Skeletal muscle satellite cell (primary cell): ENCODE measurements around the gene MTUS2.

Experiments
- H3K27me3 ChIP-seq: 2 replicates; pipeline ENCODE4 v1.7.0; 2013; ENCODE audit warnings: low read length; ENCODE audit not compliant: control insufficient read depth, insufficient read depth
- H3K36me3 ChIP-seq: 2 replicates; pipeline ENCODE4 v1.7.0; 2013; ENCODE audit warnings: mild to moderate bottlenecking, control low read depth, low read length; ENCODE audit not compliant: insufficient read depth
- H3K4me1 ChIP-seq: 2 replicates; pipeline ENCODE4 v1.7.0; 2013; ENCODE audit warnings: low read length; ENCODE audit not compliant: control insufficient read depth, insufficient read depth
- H3K4me2 ChIP-seq: 2 replicates; pipeline ENCODE4 v1.7.0; 2013; ENCODE audit warnings: mild to moderate bottlenecking, low read length
- H3K4me3 ChIP-seq: 2 replicates; pipeline ENCODE4 v1.7.0; 2013; ENCODE audit warnings: low read length
- H3K9ac ChIP-seq: 2 replicates; pipeline ENCODE4 v1.7.0; 2013; ENCODE audit warnings: mild to moderate bottlenecking, low read depth, low read length, moderate library complexity
- H3K9me3 ChIP-seq: replicated peaks from 2 replicates; pipeline ENCODE4 v1.7.0; 2013; ENCODE audit warnings: mild to moderate bottlenecking, control low read depth, low read length

MTUS2 gene

DNA sequence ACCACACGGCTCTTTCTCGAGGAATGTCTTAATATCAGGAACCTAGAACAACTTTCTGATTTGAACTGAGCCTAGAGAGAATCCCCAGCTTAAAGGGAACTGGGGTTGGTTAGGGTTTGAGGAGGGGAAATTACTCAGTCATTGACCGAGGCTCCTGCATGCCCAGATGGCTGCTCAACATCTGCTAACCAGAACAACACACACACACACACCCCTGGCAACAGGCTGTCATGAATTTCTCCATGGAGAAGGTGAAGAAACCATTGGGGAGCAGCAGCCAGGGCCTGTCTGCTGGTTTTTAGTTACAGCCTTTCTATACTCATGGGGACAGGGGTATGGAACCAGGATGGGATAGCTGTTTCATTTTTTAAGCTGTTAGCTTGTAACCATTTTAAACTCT lies 5.2 kb downstream of the MTUS2 start:
- H3K27me3 ChIP-seq: peaks cover 48% of the 10 kb centered on the region
- H3K4me3 ChIP-seq: no peak overlapping the region
- H3K9ac ChIP-seq: no peak overlapping the region
- no peak overlapping the region for H3K4me2 ChIP-seq
- H3K36me3 ChIP-seq: no peaks in the 10 kb centered on the region
- no peaks in the 10 kb centered on the region for H3K9me3 ChIP-seq
- peaks cover 3% of the 10 kb centered on the region for H3K4me1 ChIP-seq

DNA sequence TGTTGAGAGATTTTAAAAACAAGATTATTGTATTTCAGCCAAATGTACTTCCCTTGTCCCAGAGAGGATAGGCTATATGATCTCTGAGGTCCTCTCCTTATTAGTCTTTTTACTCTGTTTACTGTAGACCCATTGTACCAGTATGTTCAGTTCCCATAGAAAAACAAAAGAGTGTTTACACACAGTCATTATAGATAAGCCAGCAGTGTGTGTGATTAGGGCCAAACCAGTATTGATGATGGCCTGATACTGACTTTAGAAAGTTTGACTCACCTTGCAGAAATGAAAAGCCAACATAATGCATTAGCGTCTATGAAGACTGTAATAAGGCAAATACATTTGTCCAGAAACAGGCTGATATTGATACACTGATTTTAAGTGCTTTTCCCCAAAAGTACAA lies 6.2 kb downstream of the MTUS2 start:
- no peaks in the 10 kb centered on the region for H3K36me3 ChIP-seq
- no peaks in the 10 kb centered on the region for H3K4me1 ChIP-seq
- H3K27me3 ChIP-seq: peaks cover 38% of the 10 kb centered on the region
- H3K4me2 ChIP-seq: no peak overlapping the region
- H3K9ac ChIP-seq: no peak overlapping the region
- H3K4me3 ChIP-seq: no peak overlapping the region
- H3K9me3 ChIP-seq: no peaks in the 10 kb centered on the region

DNA sequence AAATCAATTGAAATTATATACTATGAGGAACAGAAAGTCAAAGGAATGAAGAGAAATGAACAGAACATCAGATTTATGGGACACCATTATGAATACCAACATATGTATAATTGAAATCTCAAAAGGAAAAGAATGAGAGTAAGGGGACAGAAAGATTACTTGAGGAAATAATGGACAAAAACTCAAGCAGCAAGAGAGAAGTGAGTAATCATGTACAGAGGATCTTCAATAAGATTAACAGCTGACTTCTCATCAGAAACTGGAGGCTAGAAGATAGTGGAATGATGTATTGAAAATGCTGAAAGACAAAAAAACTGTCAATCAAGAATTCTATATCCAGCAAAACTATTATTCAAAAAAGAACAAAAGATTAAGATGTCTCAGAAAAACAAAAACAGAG lies 10.4 kb downstream of the MTUS2 start:
- H3K9ac ChIP-seq: no peak overlapping the region
- H3K36me3 ChIP-seq: no peaks in the 10 kb centered on the region
- H3K4me2 ChIP-seq: no peak overlapping the region
- H3K9me3 ChIP-seq: no peaks in the 10 kb centered on the region
- H3K27me3 ChIP-seq: peaks cover 6% of the 10 kb centered on the region
- no peaks in the 10 kb centered on the region for H3K4me1 ChIP-seq
- H3K4me3 ChIP-seq: no peak overlapping the region

DNA sequence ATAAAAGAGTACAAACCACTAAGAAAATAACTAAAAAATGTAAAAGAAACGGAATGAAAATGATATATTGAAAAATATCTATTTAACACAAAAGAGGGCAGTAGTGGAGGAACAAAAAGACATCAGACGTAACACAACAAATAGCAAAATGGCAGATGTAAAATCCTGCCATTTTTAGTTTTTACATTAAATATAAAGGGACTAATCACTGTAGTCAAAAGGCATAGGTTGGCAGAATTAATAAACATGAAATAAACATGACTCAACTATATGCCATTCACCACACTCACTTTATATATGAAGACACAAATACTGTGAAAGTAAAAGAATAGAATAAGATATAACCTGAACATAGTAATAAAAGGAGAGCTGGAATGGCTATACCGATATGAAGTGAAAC lies 11.0 kb downstream of the MTUS2 start:
- H3K9me3 ChIP-seq: no peaks in the 10 kb centered on the region
- H3K4me1 ChIP-seq: no peaks in the 10 kb centered on the region
- H3K9ac ChIP-seq: no peak overlapping the region
- no peaks in the 10 kb centered on the region for H3K36me3 ChIP-seq
- peaks cover 6% of the 10 kb centered on the region for H3K27me3 ChIP-seq
- H3K4me2 ChIP-seq: no peak overlapping the region
- no peak overlapping the region for H3K4me3 ChIP-seq

DNA sequence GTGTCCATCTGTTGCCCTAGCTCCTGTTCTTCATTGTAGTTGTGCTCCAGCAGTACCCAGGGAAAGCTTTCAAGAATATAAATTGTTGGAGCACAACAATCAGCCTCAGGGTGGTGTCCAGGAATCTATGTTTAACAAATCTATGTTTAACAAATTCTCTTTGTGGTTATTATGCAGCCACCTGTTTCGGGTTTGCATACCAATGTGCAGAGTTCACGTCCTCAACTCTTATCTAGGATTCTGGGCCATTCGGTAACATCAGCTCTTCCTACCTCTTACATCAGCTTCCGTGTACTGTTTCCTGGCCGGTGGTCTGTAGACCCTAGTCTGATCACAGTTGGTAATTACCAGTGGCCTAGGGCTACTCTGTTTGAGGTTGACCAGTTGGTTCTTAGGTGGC lies 17.0 kb downstream of the MTUS2 start:
- H3K9me3 ChIP-seq: no peaks in the 10 kb centered on the region
- no peak overlapping the region for H3K4me3 ChIP-seq
- H3K27me3 ChIP-seq: peaks cover 5% of the 10 kb centered on the region
- no peak overlapping the region for H3K9ac ChIP-seq
- no peaks in the 10 kb centered on the region for H3K36me3 ChIP-seq
- no peak overlapping the region for H3K4me2 ChIP-seq
- H3K4me1 ChIP-seq: no peaks in the 10 kb centered on the region

DNA sequence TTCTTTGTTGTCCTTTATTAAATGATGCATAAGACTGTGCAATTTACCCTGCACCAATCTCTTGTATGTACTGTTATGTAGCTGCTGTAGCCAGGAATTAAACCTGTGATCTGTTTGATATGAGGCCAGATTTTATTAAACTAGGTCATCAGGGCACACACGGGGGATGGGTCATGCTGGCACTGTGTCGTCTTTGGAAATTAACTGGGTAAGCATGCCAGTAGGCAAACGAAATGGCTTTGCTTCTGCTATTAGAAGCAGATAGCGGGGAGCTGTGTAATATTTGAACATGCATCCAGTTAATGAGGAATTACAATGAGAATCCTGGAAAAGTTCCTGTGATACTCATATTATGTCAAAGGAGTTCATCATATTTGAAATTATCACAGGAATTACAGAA lies 23.5 kb downstream of the MTUS2 start:
- peaks cover 13% of the 10 kb centered on the region for H3K27me3 ChIP-seq
- no peaks in the 10 kb centered on the region for H3K9me3 ChIP-seq
- no peak overlapping the region for H3K4me2 ChIP-seq
- no peaks in the 10 kb centered on the region for H3K36me3 ChIP-seq
- no peak overlapping the region for H3K4me3 ChIP-seq
- no peaks in the 10 kb centered on the region for H3K4me1 ChIP-seq
- H3K9ac ChIP-seq: no peak overlapping the region

DNA sequence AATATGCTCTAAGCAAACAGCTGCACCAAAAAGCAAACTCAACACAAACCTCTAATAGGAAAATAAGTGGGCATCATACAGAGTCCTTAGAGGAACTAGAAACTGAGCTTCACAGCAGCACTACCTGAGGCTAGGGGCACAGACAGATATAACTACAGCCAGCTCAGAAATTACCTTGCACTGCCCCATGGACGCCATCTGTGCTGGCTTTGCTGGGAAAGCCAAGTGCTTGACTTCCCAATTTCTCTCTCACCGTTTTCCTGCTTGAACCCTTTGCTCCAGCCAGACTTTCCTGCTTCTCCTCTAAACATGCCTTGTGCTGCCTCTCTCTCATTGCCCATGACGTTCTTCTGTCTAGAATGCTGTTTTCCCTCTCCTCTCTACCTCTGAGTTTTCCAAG lies 29.3 kb downstream of the MTUS2 start:
- no peak overlapping the region for H3K9ac ChIP-seq
- no peak overlapping the region for H3K4me3 ChIP-seq
- no peaks in the 10 kb centered on the region for H3K36me3 ChIP-seq
- H3K4me2 ChIP-seq: no peak overlapping the region
- no peaks in the 10 kb centered on the region for H3K9me3 ChIP-seq
- H3K4me1 ChIP-seq: no peaks in the 10 kb centered on the region
- peaks cover 11% of the 10 kb centered on the region for H3K27me3 ChIP-seq

DNA sequence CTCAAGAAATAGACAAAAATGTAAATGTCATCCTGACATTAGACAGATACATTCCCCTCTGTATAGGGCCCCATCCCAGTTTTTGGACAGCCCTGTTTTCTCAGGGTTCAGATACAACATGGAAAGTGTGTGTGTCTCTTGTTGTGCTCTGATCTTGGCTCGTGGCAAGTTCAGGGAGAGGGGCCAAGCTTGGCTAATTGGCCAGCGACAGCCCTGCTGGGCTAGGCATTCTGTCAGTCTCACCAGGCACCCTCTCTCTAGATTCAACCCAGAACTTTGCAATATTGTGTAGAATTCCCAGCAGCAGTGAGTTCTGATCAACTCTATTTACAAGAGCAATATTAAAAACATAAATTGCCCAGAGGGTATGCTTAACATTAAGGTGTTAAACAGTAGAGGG lies 30.1 kb downstream of the MTUS2 start:
- H3K36me3 ChIP-seq: no peaks in the 10 kb centered on the region
- no peaks in the 10 kb centered on the region for H3K9me3 ChIP-seq
- peaks cover 11% of the 10 kb centered on the region for H3K27me3 ChIP-seq
- no peak overlapping the region for H3K9ac ChIP-seq
- H3K4me1 ChIP-seq: no peaks in the 10 kb centered on the region
- no peak overlapping the region for H3K4me3 ChIP-seq
- H3K4me2 ChIP-seq: no peak overlapping the region

DNA sequence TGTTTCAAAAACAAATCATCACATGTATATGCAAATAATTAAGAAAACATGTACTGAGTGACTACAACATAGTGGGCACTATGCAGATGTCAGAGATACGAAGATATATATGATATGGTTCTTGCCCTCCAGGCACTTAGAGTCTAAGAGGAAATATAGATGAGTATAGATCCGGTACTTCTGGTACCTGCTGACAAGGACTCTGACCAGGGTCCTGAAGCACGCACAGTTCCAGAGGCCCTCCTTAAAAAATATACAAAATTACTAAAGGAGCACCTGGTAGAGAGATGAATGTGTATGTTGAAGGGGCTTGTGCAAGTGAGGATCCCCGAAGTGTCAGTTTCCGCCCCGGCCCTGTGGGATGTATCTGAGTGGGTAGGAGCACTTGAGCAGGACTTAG lies 31.3 kb downstream of the MTUS2 start:
- Histone ChIP-seq H3K36me3 (no peaks in the 10 kb centered on the region), H3K27me3 (peaks cover 11% of the 10 kb centered on the region), H3K4me1 (no peaks in the 10 kb centered on the region), H3K9ac (no peak overlapping the region), H3K4me3 (no peak overlapping the region), H3K4me2 (no peak overlapping the region), H3K9me3 (no peaks in the 10 kb centered on the region)

DNA sequence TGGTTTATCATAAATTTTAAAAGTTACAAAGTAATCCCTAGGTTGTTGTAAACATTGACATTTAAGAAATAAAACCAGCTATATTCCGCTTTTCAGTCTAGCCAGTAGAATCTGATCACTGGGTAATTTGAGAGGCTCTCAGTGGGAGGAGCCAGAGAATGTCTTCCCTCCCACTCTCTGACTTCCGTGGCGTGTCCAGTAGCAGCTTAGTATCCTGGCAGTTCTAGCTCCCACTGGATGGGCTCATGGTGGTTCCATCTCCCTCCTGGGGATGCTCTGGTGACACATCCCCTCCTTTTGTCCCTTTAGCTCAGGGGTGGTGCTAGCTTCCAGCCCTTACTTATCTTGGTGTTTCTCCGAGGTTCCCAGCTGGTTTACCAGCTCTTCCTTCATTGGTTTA lies 34.5 kb downstream of the MTUS2 start:
- no peaks in the 10 kb centered on the region for H3K4me1 ChIP-seq
- H3K27me3 ChIP-seq: peaks cover 3% of the 10 kb centered on the region
- H3K4me2 ChIP-seq: no peak overlapping the region
- no peak overlapping the region for H3K4me3 ChIP-seq
- H3K9ac ChIP-seq: no peak overlapping the region
- H3K36me3 ChIP-seq: no peaks in the 10 kb centered on the region
- H3K9me3 ChIP-seq: no peaks in the 10 kb centered on the region

DNA sequence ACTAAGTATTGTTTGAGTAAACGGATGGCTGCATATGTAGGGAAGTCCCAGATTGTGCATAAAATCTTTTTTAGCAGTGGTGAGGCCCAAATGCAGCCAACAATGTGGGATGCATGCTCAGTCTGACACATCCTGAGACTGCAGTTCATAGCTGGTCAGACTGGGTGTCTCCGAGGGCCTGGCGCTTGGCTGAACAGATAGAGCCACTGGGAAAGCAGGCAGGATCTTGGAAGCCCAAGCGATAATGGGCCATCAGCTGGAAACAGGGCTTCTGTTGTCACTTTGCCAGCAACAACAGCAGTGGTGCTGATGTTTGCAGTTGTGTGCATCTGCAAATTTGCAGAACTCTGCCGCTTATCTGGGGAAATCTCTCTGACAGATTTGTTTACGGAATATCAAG lies 36.1 kb downstream of the MTUS2 start:
- no peaks in the 10 kb centered on the region for H3K36me3 ChIP-seq
- no peaks in the 10 kb centered on the region for H3K4me1 ChIP-seq
- no peak overlapping the region for H3K4me3 ChIP-seq

DNA sequence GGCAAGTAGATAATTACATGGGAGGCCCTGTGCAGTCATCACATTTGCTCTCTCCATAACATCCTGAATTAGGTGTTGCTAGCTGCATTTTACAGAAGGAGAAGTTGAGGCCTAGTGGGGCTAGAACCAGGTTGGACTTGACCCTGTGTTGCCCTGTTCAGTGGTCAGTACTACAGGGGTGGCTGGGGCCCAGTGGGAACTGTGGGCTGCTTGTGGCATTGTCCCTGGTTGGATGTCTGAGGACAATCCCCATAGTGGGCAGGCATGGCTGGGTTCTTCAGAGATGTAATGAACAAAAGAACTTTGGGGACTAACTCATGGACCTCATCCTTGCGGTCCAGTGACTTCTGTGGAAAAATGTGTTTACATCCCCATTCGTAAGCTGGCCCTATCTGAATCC lies 38.9 kb downstream of the MTUS2 start:
- no peaks in the 10 kb centered on the region for H3K36me3 ChIP-seq
- no peaks in the 10 kb centered on the region for H3K9me3 ChIP-seq
- H3K9ac ChIP-seq: no peak overlapping the region
- no peaks in the 10 kb centered on the region for H3K4me1 ChIP-seq
- no peak overlapping the region for H3K4me2 ChIP-seq
- H3K27me3 ChIP-seq: no peaks in the 10 kb centered on the region
- no peak overlapping the region for H3K4me3 ChIP-seq

More for the DNA sequence above, 36.1 kb downstream of the MTUS2 start:
- Histone ChIP-seq H3K27me3 (no peaks in the 10 kb centered on the region), H3K4me2 (no peak overlapping the region), H3K9me3 (no peaks in the 10 kb centered on the region), H3K9ac (no peak overlapping the region)
